Measurements from ENCODE around the gene MON2. TPM values are rescaled to one million over a fixed set of nuclear protein-coding genes. Genes with fewer than 3 reads are reported as not detected.
A peak's percentile ranks its signal among the peaks of the same experiment; 100 is the strongest.
"Not testable (repeated sequence)": the region's sequence is repeated elsewhere in the genome, so short reads cannot be mapped to it uniquely, and the experiment has no call there.

The MON2 gene
- polyA plus RNA-seq, 10 donors: 29.2 to 63.8 (median 37.4) TPM

DNA sequence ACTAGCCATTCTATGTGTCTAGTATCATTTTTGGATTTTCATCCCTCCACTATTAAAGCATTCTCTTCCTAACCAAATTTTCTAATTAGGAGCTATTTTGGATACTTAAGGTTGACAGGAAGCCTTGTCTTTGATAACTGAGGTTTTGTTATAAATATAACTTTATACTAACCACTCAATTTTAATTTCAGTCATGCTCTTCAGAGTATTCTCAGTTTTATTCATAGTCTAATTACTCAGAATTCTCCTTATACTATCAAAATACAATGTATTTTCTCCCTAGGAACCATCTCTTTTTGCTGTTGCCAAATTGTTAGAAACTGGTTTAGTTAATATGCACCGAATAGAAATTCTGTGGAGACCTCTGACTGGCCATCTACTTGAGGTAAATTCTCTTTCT is 76.2 kb downstream of the MON2 start:
- DNase-seq: no peak

GRCh38 chr12:62543324-62543723 is 76.7 kb downstream of the MON2 start:
- no peak for DNase-seq

GRCh38 chr12:62543741-62544140 is 77.1 kb downstream of the MON2 start:
- DNase-seq: no peak

DNA sequence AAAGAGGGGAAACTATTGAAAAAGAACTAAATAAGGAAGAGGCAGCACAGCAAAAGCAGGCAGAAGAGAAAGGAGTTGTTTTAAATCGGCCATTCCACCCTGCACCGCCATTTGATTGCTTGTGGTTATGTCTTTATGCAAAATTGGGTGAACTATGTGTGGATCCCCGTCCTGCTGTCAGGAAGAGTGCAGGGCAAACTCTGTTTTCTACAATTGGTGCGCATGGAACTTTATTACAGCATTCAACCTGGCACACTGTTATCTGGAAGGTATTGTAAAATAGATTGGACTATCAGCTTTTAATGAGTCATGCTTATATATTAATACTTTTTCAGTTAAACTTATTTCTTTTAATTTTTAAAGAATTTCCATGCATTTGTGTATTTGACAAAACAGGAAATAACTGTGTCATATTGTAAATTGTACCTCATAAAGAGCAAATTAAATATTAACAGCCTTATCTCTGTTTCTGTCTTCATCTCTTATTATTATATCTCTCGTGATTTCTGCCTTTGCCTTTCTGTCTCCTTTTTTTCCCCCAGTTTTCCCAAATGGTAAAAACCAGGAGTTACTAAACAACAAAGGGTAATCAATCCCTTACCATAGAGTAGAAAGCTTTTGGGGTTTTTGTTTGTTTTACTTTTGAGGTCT is 86.4 kb downstream of the MON2 start:
- DNase-seq: no peak

GRCh38 chr12:62559366-62559765 is 92.7 kb downstream of the MON2 start:
- not testable (repeated sequence) for DNase-seq

GRCh38 chr12:62562846-62563245 is 96.2 kb downstream of the MON2 start:
- no peak for DNase-seq

- DNase-seq: no peak
Observed at GRCh38 chr12:62575036-62575435, 108.4 kb downstream of the MON2 start.

GRCh38 chr12:62576503-62576902 is 109.9 kb downstream of the MON2 start:
- no peak for DNase-seq

DNA sequence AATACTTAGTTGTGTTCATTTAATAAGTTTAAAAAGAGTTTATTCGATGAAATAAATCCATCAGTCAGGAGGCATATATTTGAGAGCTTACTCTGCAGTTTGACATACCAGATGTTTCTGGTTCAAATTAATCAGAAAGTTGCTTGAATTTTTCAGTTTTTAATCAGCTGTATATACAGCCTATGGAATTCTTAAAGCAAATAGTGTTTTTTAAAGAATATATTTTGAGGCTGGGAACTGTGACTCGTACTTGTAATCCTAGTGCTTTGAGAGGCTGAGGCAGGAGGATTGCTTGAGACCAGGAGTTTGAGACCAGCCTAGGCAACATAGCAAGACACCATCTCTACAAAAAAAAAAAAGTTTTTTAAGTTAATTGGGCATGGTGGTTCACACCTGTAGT is 112.1 kb downstream of the MON2 start:
- DNase-seq: no peak

DNA sequence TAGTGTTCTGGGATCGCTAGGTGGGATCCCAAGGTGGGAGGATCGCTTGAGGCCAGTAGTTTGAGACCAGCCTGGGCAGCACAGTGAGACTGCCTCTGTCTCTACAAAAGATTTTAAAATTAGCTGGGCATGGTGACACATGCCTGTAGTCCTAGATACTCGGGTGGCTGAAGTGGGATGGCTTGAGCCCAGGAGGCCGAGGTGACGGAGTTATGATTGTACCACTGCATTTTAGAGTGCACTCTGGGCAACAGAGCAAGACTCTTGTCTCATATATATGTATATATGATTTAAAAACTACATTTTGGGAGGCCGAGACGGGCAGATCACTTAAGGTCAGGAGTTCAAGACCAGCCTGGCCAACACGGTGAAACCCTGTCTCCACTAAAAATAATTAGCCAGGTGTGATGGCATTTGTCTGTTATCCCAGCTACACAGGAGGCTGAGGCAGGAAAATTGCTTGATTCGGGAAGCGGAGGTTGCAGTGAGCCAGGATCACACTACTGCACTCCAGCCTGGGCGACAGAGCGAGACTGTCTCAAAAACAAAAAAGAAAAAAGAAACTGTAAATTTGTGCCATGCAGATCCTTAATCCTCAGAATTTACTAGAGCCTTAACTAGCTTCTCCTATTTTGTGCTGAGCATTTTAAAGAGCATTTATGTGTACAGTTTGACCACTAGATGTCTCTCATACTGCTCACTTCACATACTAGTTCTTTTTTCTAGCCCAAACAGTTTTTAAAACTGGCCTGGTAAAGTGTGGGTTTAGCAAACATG is 114.8 kb downstream of the MON2 start:
- DNase-seq: peak; percentile 52 to 72 (median 62)

GRCh38 chr12:62582065-62582366 is 115.4 kb downstream of the MON2 start:
- DNase-seq: no peak

DNA sequence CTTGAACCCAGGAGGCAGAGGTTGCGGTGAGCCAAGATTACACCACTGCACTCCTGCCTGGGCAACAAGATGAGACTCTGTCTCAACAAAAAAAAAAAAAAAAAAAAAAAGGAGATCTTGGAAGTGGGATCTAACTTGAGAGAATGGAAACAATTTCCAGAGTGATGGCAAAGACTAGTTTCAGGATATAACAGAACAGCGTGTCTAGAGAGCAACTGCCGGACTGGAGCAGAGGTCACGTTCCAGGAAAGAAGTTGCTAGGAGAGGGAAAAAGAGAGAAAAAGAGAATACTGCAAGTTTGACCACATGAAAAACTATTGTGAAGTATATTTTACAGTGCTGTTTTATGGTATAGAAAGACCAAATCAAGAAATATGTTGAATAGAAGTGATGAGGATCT is 118.0 kb downstream of the MON2 start:
- peak in 1 of 3 donors; percentile 20 for DNase-seq

DNA sequence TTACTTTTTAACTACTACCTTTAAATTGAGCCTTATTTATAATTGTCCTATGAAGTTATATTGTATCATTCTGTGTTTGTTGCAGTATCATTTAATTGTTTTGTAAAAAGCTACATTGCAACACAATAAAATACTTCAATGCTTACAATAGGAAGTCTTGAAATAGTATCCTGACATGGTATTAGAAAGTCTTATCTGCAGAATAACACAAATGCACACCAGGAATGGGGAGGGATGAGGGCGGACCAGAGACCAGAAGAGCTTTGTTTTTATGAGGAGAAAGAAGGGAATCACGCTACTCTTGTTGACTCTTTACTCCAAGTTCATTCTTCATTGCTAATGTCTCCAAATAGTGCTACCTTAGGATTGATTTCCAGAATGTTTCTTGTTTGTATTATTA is 120.2 kb downstream of the MON2 start:
- no peak for DNase-seq

GRCh38 chr12:62588916-62589315 is 122.3 kb downstream of the MON2 start:
- peak in 1 of 3 donors; percentile 30 for DNase-seq

DNA sequence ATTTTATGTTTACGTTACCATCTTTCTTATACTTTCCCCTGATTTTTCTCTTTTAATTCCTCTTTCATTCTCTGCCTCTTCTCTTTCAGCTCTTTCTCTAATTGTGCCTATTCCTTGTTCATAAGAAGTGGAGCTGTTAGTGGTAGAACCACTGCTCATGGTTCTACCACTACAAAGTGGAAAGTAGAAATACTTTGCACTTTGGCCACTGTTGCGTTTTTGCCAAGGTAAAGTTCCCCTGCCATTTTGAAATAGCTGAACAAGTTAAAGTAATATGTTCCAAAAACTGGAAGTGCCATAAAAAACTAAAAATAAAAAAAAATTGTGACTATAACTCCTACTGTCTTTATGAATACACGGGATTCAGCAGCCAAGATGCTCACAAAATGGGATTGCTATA is 130.6 kb downstream of the MON2 start:
- no peak for DNase-seq

DNA sequence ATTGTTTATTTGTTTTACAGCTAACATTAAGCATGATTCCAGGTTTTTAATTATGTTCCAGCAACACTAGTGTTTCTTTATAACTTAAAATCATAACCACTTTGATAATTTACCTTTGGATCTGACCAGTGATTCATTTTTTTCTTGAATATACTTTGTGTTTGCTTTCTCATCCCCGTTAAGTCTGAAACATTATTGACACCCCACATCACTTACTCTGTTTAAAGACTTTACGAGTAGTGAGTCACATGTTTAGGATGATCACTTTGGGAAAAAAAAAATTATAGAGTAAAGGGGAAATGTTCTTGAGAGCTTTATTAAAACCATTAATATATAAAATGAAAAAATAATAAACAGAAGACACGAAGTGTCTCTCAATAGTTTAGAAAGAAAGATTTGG is 132.2 kb downstream of the MON2 start:
- DNase-seq: no peak

GRCh38 chr12:62599854-62600437 is 133.3 kb downstream of the MON2 start:
- DNase-seq: peak in 1 of 3 donors; percentile 23

GRCh38 chr12:62601765-62602164 is 135.1 kb downstream of the MON2 start:
- no peak for DNase-seq

DNA sequence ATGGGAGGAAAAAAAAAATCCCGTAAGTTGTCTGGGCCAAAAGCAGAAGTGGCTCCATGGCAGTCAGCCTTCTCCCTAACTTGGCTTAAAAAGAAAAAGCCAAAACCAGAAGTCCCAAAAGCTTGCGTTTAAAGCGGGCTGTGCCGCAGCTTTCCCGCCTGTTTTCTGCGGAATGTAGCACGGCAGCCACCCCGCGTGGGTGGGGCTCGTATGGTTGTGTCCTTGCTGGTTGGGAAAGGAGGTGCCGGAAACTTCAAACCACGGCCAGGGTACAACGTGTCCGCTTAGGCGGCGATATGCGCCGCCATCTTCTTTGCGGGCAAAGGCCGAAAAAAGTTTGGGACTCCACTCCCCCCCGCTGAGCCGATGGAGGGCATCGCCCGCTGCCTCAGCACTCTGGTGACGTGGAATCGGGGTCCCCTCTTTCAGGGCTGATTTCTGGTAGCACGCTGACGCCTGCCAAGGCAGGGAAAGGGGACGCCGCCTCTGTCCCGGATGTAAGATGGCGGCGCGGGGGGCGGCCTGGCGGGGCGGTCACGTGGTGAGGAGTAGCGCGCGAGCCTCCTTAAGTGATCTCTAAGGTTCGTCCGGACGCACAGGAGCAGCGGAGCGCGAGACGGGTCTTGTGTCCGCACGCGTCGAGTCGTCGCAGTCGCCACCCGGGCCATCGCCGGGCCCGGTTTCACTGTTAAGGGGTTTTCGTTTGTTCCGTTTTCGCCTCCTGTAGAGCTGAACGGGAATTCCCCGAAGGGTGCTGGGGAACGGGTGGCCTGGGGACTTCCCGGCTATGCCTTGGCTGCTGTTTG is 135.8 kb downstream of the MON2 start:
- DNase-seq: peak; percentile 93 to 98 (median 93)

- DNase-seq: peak; percentile 87 to 96 (median 91)
Observed at GRCh38 chr12:62603061-62603810, 136.6 kb downstream of the MON2 start.

- no peak for DNase-seq
Observed at GRCh38 chr12:62603811-62604098, 137.1 kb downstream of the MON2 start.

- no peak for DNase-seq
Observed at GRCh38 chr12:62604373-62604772, 137.7 kb downstream of the MON2 start.

All from muscle of back (tissue), 11 donors.